SK-N-SH treated with all-trans-retinoic acid at 6 μM for 48 hours (cell line): ENCODE measurements around the gene ZBTB7A.

Experiments used
- ARNTL ChIP-seq: fragments of 450-650 bp; formaldehyde crosslinking; IDR thresholded peaks from 2 replicates; pipeline ENCODE4 v1.5.0; 2020; ENCODE audit warnings: low read depth, mild to moderate bottlenecking, moderate library complexity, borderline replicate concordance
- BACH2 ChIP-seq: fragments of 250-450 bp; sonication (Bioruptor Pico); IDR thresholded peaks from 2 replicates; pipeline ENCODE4 v1.9.0; 2021; ENCODE audit warnings: mild to moderate bottlenecking, borderline replicate concordance
- CREB5 ChIP-seq: fragments of 250-450 bp; sonication (Bioruptor Pico); IDR thresholded peaks from 2 replicates; pipeline ENCODE4 v1.5.1; 2020; ENCODE audit warnings: low read depth, mild to moderate bottlenecking, moderate library complexity
- ESRRG ChIP-seq: fragments of 250-450 bp; sonication (Bioruptor Pico); IDR thresholded peaks from 2 replicates; pipeline ENCODE4 v1.6.1; 2021; ENCODE audit warnings: mild to moderate bottlenecking
- GLIS3 ChIP-seq: fragments of 250-450 bp; sonication (Bioruptor Pico); IDR thresholded peaks from 2 replicates; pipeline ENCODE4 v1.5.0; 2020; ENCODE audit warnings: mild to moderate bottlenecking, moderate library complexity
- OSR1 ChIP-seq: fragments of 250-450 bp; sonication (Bioruptor Pico); IDR thresholded peaks from 2 replicates; pipeline ENCODE4 v1.8.0; 2022; ENCODE audit warnings: moderate library complexity, mild to moderate bottlenecking, inconsistent platforms
- PATZ1 ChIP-seq: fragments of 250-450 bp; sonication (Bioruptor Pico); IDR thresholded peaks from 2 replicates; pipeline ENCODE4 v1.8.0; 2020; ENCODE audit warnings: mild to moderate bottlenecking, moderate library complexity, borderline replicate concordance
- PPARA ChIP-seq: fragments of 250-450 bp; sonication (Bioruptor Pico); IDR thresholded peaks from 2 replicates; pipeline ENCODE4 v1.5.0; 2020; ENCODE audit warnings: mild to moderate bottlenecking, borderline replicate concordance
- RARB ChIP-seq: fragments of 250-450 bp; sonication (Bioruptor Pico); IDR thresholded peaks from 2 replicates; pipeline ENCODE4 v1.8.0; 2021; ENCODE audit warnings: mild to moderate bottlenecking, moderate library complexity
- SNAI2 ChIP-seq: fragments of 250-450 bp; sonication (Bioruptor Pico); IDR thresholded peaks from 2 replicates; pipeline ENCODE4 v1.5.0; 2020; ENCODE audit warnings: mild to moderate bottlenecking, moderate library complexity
- TCF4 ChIP-seq: fragments of 250-450 bp; sonication (Bioruptor Pico); IDR thresholded peaks from 2 replicates; pipeline ENCODE4 v1.8.0; 2021; ENCODE audit warnings: mild to moderate bottlenecking, moderate library complexity, borderline replicate concordance
- TOX ChIP-seq: fragments of 250-450 bp; sonication (Bioruptor Pico); IDR thresholded peaks from 2 replicates; pipeline ENCODE4 v1.8.0; 2021; ENCODE audit warnings: mild to moderate bottlenecking, moderate library complexity, borderline replicate concordance
- ZNF70 ChIP-seq: fragments of 450-650 bp; formaldehyde crosslinking; IDR thresholded peaks from 2 replicates; pipeline ENCODE4 v1.5.0; 2020; ENCODE audit warnings: mild to moderate bottlenecking, moderate library complexity
- ZNF8 ChIP-seq: fragments of 450-650 bp; formaldehyde crosslinking; IDR thresholded peaks from 2 replicates; pipeline ENCODE4 v1.5.0; 2020; ENCODE audit warnings: mild to moderate bottlenecking, moderate library complexity

- no peak for TF ChIP-seq ZNF8 (CRISPR knock-in tag)
- TF ChIP-seq PATZ1 (CRISPR knock-in tag) = no peak
- no peak for TF ChIP-seq ZNF70
- TF ChIP-seq RARB (CRISPR knock-in tag) = no peak
- no peak for TF ChIP-seq SNAI2 (CRISPR knock-in tag)
- no peak for TF ChIP-seq ARNTL (CRISPR knock-in tag)
- no peak for TF ChIP-seq CREB5 (CRISPR knock-in tag)
- TF ChIP-seq BACH2 (CRISPR knock-in tag) = no peak
- no peak for TF ChIP-seq GLIS3
- TF ChIP-seq ESRRG (CRISPR knock-in tag) = no peak
- no peak for TF ChIP-seq PPARA (CRISPR knock-in tag)
- TF ChIP-seq TCF4 (CRISPR knock-in tag) = no peak
- no peak for TF ChIP-seq OSR1 (CRISPR knock-in tag)
- no peak for TF ChIP-seq TOX (CRISPR knock-in tag)
These were observed 4.0 kb downstream of the ZBTB7A start for GRCh38 chr19:4062419-4063368.
